Activated T-cell treated with anti-CD3 and anti-CD28 coated beads, Interleukin-2, amount 50 U/mL, for 1 hour (primary cell): ENCODE measurements around the gene MEOX2.

Experiments used
- DNase-seq: peaks from one replicate; pipeline ENCODE4 v3.0.0-alpha.2; 2020

Gene MEOX2

DNA sequence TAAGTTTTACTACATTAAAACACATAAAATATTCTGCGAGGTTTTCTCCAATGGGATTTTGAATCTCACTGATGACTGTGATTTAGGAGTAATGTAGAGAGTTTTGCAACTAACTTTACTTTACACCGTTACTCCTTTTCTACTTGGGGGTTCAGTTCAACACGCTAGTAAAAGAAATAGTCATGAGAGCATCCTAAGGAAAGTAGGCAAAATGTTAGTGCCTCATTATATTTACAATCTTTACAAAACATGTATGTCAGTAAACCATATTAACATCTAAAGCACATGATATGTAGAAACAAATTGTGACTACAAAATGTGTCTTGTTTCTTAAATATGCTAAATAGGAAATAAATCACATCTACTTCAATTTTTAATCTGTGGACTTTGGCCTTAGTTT, 6.0 kb downstream of the MEOX2 start:
- no peak for DNase-seq

DNA sequence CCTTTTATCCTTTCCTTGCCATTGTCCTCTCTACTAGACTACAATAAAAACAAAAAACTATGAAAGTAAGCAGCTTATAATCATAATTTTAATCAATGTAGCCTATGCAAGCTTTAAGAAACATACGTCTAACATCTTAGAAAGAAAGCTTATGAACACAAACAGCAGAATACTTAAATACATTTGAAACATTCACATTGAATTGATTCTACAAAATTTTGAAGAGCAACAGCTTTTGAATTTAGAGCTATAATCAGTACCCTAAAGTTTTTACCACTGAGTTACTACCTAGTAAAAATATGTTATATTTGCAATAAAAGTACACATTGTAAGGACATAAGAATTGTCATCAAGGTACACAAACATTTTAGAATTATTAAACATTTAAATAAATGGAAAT, 7.2 kb downstream of the MEOX2 start:
- DNase-seq = no peak

DNA sequence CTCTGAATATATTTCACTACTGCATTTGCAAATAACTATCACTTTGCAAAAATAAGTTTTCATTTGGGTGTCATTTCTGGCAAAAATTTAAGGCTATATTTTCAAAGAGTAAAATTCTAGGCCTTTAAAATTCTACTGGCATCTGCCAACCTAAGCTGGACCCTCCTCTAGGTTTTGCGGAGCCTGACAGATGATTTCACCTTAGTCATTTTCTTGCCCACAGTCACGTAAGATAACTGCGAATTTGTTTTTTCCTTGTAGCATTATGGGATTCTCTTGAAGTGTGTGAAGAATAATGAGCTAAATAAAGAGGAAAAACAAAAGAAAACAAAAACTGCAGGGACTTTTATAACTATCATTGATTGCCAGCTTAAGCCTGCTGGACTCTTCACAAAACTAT, 7.8 kb downstream of the MEOX2 start:
- DNase-seq = no peak

DNA sequence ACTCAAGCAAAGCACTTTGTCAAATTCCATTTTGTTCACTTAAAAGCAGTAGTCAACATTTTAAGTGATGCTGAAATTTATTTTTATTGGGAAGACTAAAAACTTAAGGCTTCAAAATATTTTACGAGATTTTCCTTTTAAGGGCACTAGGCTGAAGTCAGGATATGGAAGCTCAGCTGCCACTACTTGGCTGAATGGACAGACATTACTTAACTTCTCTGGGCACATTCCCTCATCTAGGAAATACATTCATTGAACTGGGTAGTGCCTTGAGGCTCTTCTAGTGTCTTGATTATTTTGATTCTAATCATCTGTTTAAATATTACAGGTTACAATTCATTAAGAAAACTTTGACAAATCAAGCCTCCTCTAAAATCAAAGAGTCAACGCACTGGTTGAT, 11.1 kb downstream of the MEOX2 start:
- no peak for DNase-seq

DNA sequence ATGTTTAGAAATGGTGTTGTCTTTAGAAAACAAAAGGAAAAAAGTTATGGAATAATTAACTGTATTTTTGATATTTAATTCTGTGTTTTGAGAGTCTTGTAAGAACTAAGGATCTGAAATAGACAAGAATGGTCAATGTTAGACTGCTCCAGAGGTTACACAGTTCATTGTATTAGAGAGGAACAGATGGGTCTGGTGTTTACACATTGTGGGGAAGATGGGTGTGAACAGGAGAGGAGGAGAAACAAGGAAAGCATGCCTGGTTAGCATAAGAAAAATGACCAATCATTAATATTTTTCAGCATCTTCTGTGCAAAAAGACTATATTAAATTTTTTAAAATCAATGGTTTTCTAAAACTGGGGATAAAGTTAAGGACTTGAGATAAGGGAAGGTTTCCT, 11.9 kb downstream of the MEOX2 start:
- no peak for DNase-seq

DNA sequence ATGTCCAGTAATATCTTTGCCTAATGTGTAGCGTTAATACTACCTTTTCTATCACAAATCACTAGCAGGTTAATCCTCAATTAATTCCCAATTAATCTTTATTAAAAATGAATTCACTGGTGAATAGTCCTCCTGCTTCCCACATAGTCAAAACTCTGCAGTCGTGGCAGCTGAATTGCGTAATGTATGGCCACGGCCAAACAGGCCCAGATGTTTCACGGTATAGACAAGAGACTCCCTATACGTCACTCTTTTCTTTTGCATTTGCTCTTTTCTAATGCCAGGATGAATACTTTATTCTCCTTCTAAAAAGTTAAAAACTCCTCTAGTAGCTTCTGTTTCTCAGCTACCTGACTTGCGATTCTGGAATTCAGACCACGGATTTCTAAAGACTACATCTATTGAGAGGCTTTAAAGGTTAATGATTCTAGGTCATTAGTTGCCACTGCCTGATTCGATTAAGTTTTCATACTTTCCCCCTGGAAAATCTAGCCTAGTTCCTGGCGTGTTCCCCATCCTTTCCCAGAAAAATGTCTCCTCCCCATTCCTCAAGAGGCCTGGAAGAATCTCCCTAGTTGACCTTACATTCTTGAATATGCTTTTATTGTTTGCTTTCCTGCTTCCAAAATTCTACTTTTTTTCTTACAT, 16.9 kb downstream of the MEOX2 start:
- DNase-seq = no peak

DNA sequence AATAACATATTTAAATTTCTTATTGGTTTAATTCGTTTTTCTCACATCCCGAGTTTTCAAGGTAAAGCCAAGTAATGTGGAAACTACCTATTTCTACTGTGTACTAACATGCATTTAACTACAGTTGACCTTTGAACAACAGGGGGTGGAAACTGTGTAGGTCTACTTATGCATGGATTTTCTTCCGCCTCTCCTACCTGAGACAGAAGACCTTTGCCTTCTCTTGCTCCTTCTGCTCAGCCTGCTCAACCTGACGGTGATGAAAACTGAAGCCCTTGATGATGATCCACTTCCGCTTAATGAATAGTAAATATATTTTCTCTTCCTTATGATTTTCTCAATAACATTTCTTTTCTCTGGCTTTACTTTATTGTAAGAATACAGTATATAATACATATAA, 18.5 kb downstream of the MEOX2 start:
- no peak for DNase-seq

DNA sequence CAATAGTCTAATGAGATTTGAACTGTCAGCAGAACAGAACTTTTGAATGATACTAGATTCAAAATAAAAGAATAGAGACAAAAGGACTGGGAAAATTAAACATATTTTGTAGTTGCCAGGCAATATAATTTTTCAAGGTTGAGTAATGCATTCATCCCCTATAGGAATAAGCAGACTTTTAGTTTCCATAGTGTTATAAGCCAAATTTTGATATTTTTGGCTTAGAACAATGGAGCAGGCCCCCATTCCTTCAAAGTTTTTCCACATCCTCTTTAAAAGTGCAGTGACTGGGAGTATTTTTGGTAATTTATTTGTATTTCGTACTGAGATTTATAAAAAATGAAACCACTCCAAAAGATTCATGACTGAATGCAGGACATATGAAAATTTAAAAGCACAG, 24.0 kb downstream of the MEOX2 start:
- DNase-seq = no peak

DNA sequence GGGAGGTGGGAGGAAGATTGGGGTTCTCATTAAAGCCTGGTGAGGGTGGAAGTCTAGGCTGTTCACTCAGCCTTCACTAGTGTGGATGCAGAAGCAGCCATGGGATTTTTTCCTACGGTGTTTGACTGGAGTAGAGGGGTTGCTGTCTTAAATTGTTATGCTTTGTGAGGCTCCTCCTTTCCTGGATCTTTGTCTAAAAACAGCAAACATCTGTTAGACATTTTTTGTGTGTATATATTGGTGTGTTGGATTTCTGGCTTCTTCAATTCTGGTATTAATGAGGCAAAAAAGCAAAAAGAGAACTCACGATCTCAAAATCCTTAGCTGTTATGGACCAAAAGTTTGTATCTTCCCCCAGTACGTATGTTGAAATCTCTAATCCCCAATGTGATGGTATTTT, 28.2 kb downstream of the MEOX2 start:
- no peak for DNase-seq

DNA sequence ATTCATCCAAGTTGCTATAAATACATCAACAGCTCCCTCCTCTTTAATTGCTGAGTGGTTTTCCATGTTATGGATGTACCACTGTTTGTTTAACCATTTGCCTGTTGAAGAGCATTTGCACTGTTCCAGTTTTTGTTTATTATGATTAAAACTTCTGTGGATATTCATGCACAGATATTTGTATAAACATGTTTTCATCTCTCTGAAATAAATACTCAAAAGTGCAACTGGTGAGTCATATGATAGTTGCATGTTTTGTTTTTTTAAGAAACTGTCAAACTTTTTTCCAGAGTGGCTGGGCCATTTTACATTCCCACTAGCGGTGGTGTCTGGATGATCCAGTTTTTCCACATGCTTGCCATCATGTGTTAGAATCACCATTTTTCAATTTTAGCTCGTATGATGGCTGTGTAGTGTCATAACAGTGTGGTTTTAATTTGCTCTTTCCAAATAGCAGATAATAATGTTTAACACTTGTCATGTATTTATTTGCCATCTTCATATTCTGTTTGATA, 33.6 kb downstream of the MEOX2 start:
- DNase-seq = no peak

DNA sequence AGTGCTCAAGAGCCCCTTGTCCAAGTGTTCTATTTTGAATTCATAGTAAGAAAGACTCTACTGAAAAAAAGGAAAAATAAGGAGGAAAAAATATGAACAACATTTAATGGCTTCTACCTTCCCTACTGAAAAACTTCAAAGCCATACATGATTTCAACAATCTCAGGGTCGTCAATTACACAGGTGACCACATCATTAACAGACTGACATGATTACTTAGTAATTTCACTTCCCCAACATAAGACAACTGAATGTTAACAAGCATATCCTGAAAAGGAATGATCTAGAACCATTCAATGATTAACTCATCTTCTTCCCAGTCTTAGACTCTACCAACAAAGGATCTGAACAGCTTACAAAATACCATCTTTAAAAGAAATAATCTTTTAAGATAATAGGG, 34.8 kb downstream of the MEOX2 start:
- DNase-seq = no peak

DNA sequence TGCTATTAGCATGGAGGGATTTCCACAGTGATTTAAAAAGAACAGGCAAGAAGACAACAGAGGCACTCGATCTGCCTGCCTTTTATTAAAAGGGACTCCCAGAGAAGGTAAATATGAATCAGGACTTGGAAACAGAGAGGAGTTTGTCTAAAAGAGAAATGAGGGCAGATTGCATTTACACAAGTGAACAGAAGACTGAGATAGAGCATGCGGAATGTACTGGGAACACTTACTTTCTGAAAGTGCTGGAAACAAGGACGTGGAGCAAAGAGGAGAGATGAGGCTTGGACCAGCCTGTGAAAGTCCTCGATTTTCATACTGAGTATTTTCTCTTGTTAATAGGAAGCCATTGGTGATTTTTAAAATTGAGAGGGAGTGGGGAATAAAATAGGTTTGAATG, 35.7 kb downstream of the MEOX2 start:
- no peak for DNase-seq

DNA sequence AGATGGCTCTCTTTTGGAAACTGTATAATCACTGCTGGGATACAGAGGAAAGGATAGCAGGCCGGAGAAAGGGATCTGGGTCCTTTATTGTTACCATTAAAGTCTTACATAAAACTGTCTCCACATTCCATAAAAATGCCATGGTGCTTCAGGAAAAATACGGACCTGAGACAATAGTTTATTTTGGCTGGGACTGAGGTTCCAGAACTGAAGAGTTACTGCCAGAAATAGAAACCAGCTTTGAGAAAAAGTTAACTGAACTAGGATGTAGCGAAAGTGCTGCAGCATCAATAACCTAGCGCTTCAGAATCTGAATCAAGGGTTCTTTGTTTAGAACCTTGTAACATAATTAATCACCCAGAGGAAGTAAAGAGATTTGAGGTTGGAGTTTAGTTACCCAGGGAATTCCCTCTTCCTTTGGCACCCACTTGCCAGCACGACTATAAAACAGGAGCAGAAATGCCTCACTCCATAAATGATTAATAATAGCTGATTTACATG, 38.0 kb downstream of the MEOX2 start:
- no peak for DNase-seq

DNA sequence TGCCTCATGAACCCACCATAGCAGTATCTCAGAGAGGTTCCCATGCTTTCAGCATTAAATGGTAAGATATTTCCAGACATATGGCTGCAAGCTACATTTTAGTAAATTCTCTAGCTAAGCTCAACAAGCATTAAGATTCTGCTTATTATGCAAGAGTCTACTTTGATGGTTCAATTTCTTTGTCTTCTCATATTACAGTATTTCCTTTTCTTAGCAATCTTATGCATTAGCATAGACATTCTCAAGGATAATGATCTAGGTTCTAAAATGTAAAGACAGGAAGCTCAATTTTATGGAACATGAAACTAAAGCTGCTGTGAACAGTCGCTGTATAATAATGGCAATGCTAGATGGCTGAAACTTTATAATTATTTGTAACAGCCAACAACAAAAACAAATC, 39.2 kb downstream of the MEOX2 start:
- no peak for DNase-seq

DNA sequence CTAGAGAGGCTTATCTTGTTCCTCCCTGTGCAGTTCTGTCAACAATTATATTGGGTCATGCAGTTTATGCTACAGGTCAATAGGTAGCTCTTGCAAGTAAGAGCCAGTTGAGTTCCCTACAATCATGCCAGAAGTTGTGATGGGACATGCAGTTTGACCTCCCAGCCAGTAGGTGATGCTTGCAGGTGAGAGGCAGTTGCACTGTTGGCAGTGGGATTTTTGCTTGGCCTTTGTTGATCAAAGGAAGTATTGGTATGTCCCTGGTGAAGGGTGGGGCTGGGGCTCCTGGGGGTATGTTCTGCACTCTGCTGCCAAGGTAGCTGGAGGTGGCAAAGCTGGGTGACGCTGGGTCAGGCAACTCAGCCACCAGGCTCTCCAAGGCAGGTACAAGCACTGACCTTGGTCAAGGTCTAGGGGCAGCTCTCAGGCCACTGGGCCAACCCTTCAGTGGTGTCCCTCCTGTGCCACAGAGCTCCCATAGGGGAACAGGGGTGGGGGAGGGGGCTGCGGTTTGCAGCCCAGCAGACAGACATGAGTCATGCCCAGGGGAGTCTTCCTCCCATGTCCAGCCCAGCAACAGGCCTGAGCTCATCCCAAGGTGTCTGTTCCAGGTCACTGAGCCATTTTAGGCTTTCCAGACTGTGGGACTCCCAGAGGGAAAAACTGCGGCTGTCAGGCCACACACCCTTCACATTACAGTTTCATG, 43.3 kb downstream of the MEOX2 start:
- DNase-seq = no peak

DNA sequence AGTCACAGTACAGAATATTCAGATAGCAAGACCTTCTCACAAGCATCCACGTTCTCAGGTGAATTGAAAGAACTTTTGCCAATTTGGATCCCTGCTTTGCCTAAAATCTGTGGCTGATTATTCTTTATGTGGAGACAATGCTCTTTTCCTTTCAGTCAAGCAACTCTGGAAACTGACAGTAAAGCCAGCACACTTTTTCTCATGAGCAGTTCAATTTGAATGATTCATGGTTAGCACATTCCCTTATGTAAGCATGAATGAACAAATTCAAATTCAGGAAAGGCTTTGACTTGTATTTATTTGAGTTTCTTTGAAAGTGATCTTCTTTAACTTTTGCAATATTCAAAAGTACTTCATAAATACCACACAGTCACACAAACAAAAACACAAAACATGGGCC, 57.6 kb downstream of the MEOX2 start:
- no peak for DNase-seq

DNA sequence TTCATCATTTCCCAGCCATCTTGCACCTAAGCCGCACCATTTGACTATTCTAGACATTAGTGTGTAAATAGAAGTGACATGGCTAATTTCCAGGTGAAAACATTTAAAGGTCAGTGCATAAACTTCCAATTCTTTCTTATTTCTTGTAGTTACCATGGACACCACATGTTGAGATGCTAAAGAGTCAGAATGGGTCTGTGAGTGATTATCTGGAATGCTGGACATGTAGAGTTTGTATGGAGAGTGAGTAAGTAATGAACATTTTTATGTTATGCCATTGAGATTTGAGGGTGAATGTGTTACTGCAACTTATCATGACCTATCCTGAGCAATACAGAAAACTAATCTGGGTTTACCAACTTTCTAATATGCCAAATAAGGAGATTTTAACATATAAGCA, 60.4 kb downstream of the MEOX2 start:
- no peak for DNase-seq

DNA sequence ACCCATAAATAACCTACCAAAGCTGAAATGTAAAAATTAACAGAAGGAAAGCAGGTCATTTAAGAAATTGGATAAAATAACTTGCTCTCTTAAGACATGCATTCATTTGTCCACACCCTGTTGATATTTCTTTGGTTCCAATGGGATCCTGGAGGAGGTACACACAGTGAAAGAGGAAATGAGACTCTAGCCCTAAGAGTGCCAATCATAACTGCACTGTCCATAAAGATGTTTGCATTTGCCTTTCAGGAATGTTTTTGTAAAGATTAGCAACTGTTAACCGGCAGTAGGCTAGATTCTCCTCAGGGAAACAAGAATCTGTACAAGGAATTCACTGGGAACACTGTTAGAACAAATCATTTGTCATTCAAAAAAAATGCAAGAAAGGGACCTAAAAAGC, 61.0 kb downstream of the MEOX2 start:
- no peak for DNase-seq

DNA sequence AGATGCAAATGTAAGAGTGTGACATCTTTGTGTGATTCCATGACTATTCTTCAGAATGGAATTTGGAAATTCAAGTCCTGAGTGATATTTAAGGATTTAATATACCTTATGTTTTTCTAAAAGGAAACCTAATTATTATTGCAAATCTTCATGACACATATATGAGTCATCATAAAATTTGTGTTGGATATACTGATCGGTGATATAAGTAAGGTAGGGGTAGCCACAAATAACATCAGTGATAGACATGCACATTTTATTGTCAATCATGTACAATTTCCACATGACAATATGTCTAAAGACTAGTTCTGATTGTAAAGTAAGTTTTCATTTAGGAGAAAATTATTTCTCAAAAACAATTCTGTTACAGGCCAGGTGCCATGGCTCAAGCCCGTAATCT, 65.0 kb downstream of the MEOX2 start:
- no peak for DNase-seq

DNA sequence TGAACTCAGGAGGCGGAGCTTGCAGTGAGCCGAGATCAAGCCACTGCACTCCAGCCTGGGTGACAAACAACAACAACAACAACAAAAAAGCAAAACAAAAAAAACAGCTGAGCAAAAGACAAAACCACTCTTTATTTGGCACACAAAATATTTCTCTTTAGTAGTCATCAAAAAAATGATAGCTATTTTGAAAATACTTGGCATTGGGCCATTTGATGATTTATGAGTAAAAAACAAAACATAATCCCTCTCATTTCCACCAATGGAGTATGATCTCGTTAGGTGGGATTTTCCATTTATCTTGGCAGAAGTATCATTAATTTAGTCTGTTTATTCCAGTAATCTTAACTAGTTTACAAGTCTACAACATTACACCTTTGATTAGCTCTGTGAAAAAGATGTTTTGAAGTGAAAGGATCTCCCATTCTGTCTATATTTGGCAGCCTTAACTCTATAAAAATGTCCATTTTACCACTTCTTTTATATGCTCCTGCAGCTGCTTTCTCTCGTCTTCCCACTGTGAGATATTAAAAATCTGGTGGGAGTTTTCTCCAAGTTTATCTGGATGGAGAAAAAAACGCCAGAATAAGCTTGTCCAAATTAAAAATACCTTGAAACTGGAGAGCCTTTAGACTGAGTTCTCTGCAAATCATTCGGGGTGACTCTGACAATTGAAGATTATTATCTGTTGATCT, 65.8 kb downstream of the MEOX2 start:
- DNase-seq = no peak

DNA sequence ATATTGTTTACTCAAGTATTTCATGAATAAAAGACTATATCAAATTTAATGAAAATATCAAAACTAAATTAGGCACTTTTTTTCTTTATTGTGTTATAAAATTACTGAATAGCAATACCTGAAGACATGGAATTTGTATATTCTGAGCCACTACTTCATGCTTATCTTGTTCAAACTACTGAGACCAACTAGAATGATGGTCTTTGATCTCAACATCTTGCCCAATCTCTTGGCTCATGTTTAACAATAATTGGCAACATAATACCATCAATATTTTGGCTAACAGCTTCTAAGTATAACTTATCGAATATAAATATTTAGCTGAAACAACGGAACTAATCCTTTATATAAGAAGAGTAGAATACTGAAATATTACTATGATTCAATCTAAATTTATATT, 68.2 kb downstream of the MEOX2 start:
- DNase-seq = no peak

DNA sequence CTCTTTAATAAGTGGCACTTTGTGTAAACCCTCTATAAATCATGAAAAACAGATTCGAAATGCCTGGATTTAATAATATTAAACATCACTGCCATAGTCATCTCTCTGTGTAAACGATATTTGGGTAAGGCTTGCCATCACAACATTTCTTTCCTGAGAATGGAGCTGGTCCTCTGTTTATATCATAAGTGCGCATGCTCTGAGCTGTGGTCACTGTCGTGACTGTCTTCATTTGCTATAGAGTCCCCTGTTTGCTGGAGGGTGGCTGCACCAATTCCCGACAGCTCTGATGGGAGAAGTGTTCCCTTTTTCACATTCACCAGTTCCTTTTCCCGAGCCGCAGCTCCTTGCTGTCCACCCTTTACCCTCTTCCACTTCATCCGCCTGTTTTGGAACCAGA, 74.3 kb downstream of the MEOX2 start:
- no peak for DNase-seq

DNA sequence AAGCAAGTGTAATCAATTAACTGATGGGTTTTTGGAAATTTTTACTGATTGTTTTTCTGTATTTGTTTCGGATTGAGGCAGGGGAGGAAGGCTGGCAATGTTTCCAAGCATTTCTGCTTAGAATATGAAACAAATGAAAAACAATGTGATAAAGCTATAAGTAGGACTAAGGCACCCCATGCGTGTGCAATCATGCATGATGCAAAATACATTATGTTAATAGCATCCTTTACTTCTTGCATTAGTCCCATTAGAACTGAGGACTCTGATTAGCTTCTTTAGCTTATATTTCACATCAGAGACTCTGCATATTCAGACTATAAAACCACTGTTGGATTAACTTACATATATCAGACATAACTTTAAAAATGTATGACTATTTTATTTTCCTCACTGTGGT, 76.0 kb downstream of the MEOX2 start:
- DNase-seq = no peak

DNA sequence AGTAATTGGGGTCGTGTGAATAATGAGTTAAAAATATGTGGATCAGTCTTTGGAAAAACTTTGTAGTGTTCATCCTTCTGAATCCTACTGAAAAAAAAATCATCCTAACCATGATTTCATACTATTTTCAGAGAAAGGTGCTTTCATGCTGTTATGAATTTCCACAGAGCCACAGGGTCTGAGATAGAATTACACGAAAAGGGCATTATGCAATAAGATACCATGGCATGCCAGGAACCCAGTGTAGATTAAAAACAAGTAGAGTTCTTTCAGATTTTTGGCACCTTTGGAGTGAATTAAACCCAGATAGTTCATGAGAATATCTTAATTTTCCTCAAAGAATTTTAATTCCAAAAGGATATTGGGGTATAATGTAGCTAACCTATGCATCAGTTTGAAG, 77.2 kb downstream of the MEOX2 start:
- no peak for DNase-seq
